OCI-LY3 (cell line): Measurements from ENCODE around the gene SYNRG.

ENCODE experiments used
- H2AFZ ChIP-seq: fragments of 200-600, 300-600 bp; shearing (Covaris generic); 2 replicates; pipeline ENCODE4 v1.6.0; 2014; ENCODE audit warnings: antibody characterized with exemption, low read depth, low read length
- H3K27ac ChIP-seq: fragments of 200-600, 300-600 bp; sonication (generic); 2 replicates; pipeline ENCODE4 v1.5.1; 2014; ENCODE audit warnings: mild to moderate bottlenecking, low read length, moderate library complexity, mixed read lengths
- H3K27me3 ChIP-seq: fragments of 200-600, 300-600 bp; sonication (generic); 2 replicates; pipeline ENCODE4 v1.6.1; 2014; ENCODE audit warnings: low read depth, low read length, mixed read lengths
- H3K36me3 ChIP-seq: fragments of 200-600, 300-600 bp; sonication (generic); replicated peaks from 2 replicates; pipeline ENCODE3; 2014; ENCODE audit warnings: low read depth, low read length, mixed read lengths
- H3K4me1 ChIP-seq: fragments of 300-600, 200-600 bp; sonication (generic); 2 replicates; pipeline ENCODE4 v1.6.1; 2014; ENCODE audit warnings: low read length, mixed read lengths
- H3K4me2 ChIP-seq: fragments of 200-600, 300-600 bp; sonication (generic); 2 replicates; pipeline ENCODE4 v1.6.1; 2014; ENCODE audit warnings: low read length, mixed read lengths
- H3K4me3 ChIP-seq: fragments of 300-600, 200-600 bp; sonication (generic); 2 replicates; pipeline ENCODE4 v1.5.1; 2014; ENCODE audit warnings: antibody characterized with exemption, mild to moderate bottlenecking, low read length, moderate library complexity
- H3K79me2 ChIP-seq: fragments of 300-600, 200-600 bp; shearing (Covaris generic); 2 replicates; pipeline ENCODE4 v1.6.1; 2014; ENCODE audit warnings: mild to moderate bottlenecking, low read length, mixed read lengths
- H3K9ac ChIP-seq: fragments of 300-600, 200-600 bp; shearing (Covaris generic); 2 replicates; pipeline ENCODE4 v1.6.0; 2014; ENCODE audit warnings: mild to moderate bottlenecking, low read length, moderate library complexity
- H3K9me3 ChIP-seq: fragments of 200-600, 300-600 bp; shearing (Covaris generic); 2 replicates; pipeline ENCODE4 v1.6.1; 2014; ENCODE audit warnings: low read length, mixed read lengths; ENCODE audit not compliant: insufficient read depth
- H4K20me1 ChIP-seq: fragments of 200-600, 300-600 bp; sonication (generic); 2 replicates; pipeline ENCODE4 v1.6.1; 2016; ENCODE audit warnings: low read length, mixed read lengths; ENCODE audit not compliant: insufficient read depth
- EZH2phosphoT487 ChIP-seq: fragments of 200-600 bp; shearing (Covaris generic); IDR thresholded peaks from 2 replicates; pipeline ENCODE4 v1.6.1; 2018; ENCODE audit warnings: antibody characterized with exemption, mixed run types, low read depth
- TF ChIP-seq, protein P1 (sequence below): fragments of 200-600, 300-600 bp; sonication (generic); IDR thresholded peaks from 2 replicates; pipeline ENCODE4 v1.5.1; 2014; ENCODE audit warnings: antibody characterized with exemption, low read length, low read depth

SYNRG gene

DNA sequence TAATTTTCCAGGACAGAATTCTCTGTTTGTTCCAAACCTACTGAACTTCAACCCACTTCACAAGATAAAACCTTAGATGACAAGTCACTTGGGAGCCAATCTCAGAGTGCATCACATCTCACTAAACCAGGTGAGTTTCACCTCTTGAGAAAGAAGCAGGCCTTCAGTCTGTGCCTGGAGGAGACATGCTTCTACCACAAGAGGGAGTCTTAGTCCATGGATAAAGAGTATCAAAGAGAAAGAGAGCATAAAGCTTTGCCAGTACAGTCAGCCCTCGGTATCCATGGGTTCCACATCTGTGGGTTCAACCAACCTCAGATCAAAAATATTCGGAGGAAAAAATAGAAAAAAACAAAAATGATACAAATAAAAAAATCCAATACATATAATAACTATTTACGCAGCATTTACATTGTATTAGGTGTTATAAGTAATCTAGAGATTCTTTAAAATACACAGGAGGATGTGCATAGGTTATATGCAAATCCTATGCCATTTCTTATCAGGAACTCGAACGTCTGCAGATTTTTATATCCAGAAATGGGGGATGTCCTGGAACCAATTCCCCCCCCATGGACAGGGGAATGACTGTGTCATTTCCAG, 81.9 kb downstream of the SYNRG start:
- Histone ChIP-seq H3K4me2 (no peak overlapping the region), H4K20me1 (no peaks in the 10 kb centered on the region), H3K79me2 (no peaks in the 10 kb centered on the region), H3K4me1 (no peaks in the 10 kb centered on the region), H2AFZ (no peak overlapping the region), H3K36me3 (peaks cover 20% of the 10 kb centered on the region), H3K9ac (no peak overlapping the region), H3K27ac (no peak overlapping the region), H3K4me3 (no peak overlapping the region), H3K27me3 (no peaks in the 10 kb centered on the region), H3K9me3 (no peaks in the 10 kb centered on the region)
- TF ChIP-seq EZH2phosphoT487 = no peak
- TF ChIP-seq, protein P1, sequence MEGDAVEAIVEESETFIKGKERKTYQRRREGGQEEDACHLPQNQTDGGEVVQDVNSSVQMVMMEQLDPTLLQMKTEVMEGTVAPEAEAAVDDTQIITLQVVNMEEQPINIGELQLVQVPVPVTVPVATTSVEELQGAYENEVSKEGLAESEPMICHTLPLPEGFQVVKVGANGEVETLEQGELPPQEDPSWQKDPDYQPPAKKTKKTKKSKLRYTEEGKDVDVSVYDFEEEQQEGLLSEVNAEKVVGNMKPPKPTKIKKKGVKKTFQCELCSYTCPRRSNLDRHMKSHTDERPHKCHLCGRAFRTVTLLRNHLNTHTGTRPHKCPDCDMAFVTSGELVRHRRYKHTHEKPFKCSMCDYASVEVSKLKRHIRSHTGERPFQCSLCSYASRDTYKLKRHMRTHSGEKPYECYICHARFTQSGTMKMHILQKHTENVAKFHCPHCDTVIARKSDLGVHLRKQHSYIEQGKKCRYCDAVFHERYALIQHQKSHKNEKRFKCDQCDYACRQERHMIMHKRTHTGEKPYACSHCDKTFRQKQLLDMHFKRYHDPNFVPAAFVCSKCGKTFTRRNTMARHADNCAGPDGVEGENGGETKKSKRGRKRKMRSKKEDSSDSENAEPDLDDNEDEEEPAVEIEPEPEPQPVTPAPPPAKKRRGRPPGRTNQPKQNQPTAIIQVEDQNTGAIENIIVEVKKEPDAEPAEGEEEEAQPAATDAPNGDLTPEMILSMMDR = peak; percentile 64

DNA sequence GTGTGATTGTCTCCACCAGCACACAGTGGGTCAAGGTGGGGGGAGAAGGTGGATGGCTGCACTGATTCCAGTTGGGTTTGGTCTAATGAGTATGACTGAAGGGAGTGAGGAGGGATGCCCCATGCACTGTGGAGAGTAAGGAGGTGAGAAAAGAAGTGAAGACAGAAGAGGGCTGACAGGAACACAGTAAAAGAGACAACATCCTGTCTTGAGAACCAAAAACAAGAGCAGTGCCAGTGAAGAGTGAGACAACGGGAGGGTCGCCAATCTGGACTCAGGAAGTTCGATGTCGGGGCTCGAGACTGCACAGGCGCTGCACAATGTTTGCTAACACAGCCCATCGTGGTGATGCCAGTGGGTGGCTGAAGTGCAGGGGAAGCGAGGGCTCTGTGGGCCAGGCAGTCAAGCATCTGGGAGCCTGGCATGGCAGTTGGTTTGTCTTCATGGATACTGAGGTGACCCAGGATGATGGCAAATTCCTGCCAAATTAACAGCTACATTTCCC, 85.5 kb downstream of the SYNRG start:
- TF ChIP-seq, protein P1 = no peak
- TF ChIP-seq EZH2phosphoT487 = no peak
- no peaks in the 10 kb centered on the region for H4K20me1 ChIP-seq
- no peak overlapping the region for H3K4me2 ChIP-seq
- H3K27me3 ChIP-seq = no peaks in the 10 kb centered on the region
- H2AFZ ChIP-seq = no peak overlapping the region
- peaks cover 12% of the 10 kb centered on the region for H3K36me3 ChIP-seq
- no peak overlapping the region for H3K4me3 ChIP-seq
- no peaks in the 10 kb centered on the region for H3K4me1 ChIP-seq
- no peaks in the 10 kb centered on the region for H3K79me2 ChIP-seq
- H3K27ac ChIP-seq = no peak overlapping the region
- no peak overlapping the region for H3K9ac ChIP-seq
- no peaks in the 10 kb centered on the region for H3K9me3 ChIP-seq

DNA sequence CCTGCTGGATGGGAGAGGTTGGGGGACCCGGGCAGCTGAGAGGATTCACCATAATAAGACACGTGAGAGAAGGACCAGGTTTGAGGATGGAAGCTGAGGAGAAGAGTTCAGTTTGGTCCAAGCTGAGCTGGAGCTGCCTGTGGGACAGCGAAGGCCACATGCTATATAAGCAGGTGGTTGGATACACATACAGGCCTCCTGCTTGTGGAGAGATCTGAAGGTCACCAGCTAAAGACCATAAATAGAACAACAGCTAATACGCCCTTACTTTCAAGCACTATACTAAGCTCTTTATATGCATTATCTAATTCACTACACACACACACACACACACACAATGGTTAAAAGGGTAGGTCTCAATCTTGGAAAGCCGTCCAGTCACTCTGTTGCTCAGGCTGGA, 87.4 kb downstream of the SYNRG start:
- Histone ChIP-seq H3K27ac (no peak overlapping the region), H3K79me2 (no peaks in the 10 kb centered on the region), H3K9me3 (no peaks in the 10 kb centered on the region), H3K9ac (no peak overlapping the region), H3K36me3 (peaks cover 25% of the 10 kb centered on the region), H2AFZ (no peak overlapping the region), H3K4me3 (no peak overlapping the region), H4K20me1 (no peaks in the 10 kb centered on the region), H3K27me3 (no peaks in the 10 kb centered on the region), H3K4me1 (no peaks in the 10 kb centered on the region), H3K4me2 (no peak overlapping the region)
- TF ChIP-seq EZH2phosphoT487 = no peak
- TF ChIP-seq, protein P1 = no peak

DNA sequence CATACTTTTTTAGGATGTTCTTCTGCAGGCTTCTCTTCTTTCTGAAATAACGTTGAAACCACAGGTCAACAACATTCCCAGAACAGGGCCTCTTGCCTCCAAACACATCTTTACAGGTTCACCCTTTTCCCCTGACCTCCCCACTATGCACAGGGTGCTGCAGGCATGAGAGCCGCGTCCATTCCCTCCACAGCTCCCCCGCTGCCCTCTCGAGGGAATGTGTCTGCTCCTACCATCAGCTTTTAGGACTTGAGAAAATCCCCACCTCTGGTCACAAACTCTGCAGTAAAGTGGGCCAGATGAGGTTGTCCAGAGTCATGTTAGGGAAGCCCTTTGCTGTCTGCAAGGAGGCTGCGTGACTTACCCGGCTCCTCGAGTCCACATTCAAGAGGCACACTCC, 89.0 kb downstream of the SYNRG start:
- Histone ChIP-seq H3K27me3 (no peaks in the 10 kb centered on the region), H2AFZ (no peak overlapping the region), H3K27ac (no peak overlapping the region), H3K36me3 (peaks cover 25% of the 10 kb centered on the region), H3K79me2 (no peaks in the 10 kb centered on the region), H3K9ac (no peak overlapping the region), H3K9me3 (no peaks in the 10 kb centered on the region), H3K4me2 (no peak overlapping the region), H4K20me1 (no peaks in the 10 kb centered on the region), H3K4me1 (no peaks in the 10 kb centered on the region), H3K4me3 (no peak overlapping the region)
- TF ChIP-seq EZH2phosphoT487 = no peak
- TF ChIP-seq, protein P1 = no peak
